ENCODE data around the gene LIME1. TPM values are rescaled to one million over a fixed set of nuclear protein-coding genes. Genes with fewer than 3 reads are reported as not detected.

LIME1 gene, protein sequence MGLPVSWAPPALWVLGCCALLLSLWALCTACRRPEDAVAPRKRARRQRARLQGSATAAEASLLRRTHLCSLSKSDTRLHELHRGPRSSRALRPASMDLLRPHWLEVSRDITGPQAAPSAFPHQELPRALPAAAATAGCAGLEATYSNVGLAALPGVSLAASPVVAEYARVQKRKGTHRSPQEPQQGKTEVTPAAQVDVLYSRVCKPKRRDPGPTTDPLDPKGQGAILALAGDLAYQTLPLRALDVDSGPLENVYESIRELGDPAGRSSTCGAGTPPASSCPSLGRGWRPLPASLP
- total RNA-seq, result 10 to 100 TPM; 24.0 to 93.4 (median 39.0) TPM
- 10 to 100 TPM; 56.2 to 96.6 (median 80.4) TPM for polyA plus RNA-seq
- long read RNA-seq, donor 1, partial matches to known transcripts, result 0 of 2 reads
- long read RNA-seq, donor 1, other reads (novel, unspliced or antisense), result 0 of 2 reads
- long read RNA-seq, donor 2, partial matches to known transcripts, result 0 of 3 reads
- long read RNA-seq, donor 2, other reads (novel, unspliced or antisense), result 0 of 3 reads

DNA sequence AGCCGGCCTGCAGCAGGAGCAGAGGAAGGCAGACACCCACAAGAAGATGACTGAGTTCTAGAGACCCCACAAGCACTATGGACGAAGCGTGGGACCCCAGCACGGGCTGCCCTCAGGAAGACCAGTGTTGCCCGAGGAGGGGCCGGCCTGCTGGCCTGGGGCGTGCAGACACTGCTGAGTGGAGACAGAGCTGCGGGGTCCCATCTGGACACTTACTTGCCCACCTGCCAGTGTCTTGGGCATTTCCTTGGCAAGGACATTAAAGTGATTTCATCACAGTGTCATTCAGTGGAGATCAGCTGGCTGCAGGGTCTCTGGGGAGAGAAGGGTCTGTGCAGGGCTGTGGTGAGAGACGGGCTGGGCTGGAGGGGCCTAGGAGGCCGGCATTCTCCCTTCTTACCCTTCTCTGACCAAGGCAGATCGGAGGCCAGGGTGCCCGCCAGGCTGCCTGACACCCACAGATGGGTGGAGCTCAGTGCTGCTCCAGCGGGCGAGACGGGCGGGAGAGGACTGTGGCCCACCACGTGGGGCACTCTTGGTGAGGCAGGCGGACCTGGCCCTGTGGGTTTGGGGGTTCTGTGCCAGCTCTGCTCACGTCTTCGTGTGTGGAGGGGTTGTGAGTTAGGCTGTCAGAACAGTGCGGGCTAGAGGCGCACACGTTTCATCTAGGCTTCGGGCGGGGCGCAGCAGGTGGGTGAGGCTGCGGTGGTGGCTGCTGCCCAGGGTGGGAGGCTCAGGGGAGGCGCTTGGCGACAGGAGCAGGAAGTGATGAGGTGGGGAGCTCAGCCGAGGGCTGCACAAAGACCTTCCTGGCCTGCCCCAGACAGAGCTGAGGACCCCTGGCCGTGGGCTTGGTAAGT, at the start of gene LIME1:
LIME1 (plus strand) TSS at position 806 of the 860 bp plus-strand sequence. CDS start 886 bp downstream, outside the sequence.
- peaks cover 0 to 19% (median 0%) of the 10 kb centered on the region in 7 donors for H3K27me3 ChIP-seq (replicated peaks in 1 of 7)
- peak within 1 kb of the TSS; percentile 37 to 90 (median 54) for H3K4me3 ChIP-seq
- peak within 1 kb of the TSS in 7 of 8 donors; percentile 44 to 87 (median 84) for H3K27ac ChIP-seq
- TF ChIP-seq POLR2AphosphoS5 (IDR thresholded peaks at IDR 0.05) (peak; percentile 70 to 81 (median 77)), POLR2A (IDR thresholded peaks at IDR 0.05) (no peak)
- H3K9me3 ChIP-seq, result no peaks in the 10 kb centered on the region
- 35 to 56% (median 50%) methylated on average over 17 to 31 of the region's 31 CpGs for WGBS, 5 donors
- peaks cover 0 to 42% (median 32%) of the 10 kb centered on the region in 6 donors for H3K36me3 ChIP-seq
- intact Hi-C loops (cut with DNase I; ENCODE audit: low total_unique reads), result no loop called here
- DNase-seq, result peak; percentile 92
- peaks cover 37 to 68% (median 58%) of the 10 kb centered on the region in 6 donors for H3K4me1 ChIP-seq

DNA sequence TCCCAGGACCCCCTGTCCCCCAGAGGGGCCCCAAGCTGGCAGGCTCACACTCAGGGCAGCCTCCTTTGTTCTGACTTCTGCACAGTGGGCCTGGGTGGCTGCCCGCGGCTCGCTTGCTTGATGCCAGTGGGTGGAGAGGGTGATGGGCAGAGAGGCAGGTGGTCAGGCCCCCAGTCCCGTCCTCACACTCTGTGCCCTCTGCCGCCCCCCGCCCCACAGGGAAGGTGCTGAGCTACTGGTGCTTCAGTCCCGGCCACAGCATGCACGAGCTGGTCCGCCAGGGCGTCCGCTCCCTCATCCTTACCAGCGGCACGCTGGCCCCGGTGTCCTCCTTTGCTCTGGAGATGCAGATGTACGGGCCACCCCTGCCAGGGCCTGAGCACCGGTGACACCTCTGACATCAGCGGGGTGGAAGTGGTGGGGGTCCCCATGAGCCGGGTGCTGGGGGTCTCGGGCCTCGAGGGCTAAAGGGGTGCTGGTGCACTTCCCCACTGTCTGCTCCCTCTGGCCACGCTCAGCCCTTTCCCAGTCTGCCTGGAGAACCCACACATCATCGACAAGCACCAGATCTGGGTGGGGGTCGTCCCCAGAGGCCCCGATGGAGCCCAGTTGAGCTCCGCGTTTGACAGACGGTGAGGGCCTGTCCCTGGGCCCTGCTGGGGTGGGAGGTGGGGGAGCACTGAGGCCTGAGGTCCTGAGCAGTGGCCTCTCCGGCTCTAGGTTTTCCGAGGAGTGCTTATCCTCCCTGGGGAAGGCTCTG, 48.9 kb upstream of the LIME1 start:
- H3K36me3 ChIP-seq, result peaks cover 0 to 11% (median 0%) of the 10 kb centered on the region in 6 donors
- H3K27ac ChIP-seq, result peak overlapping the region; percentile 65 to 90 (median 89)
- peak; percentile 76 for DNase-seq
- no peaks in the 10 kb centered on the region for H3K9me3 ChIP-seq
- H3K27me3 ChIP-seq (replicated peaks in 1 of 7), result peaks cover 0 to 6% (median 0%) of the 10 kb centered on the region in 7 donors
- TF ChIP-seq POLR2AphosphoS5 (IDR thresholded peaks at IDR 0.05) (no peak), POLR2A (IDR thresholded peaks at IDR 0.05) (no peak)
- TF ChIP-seq, protein P1, sequence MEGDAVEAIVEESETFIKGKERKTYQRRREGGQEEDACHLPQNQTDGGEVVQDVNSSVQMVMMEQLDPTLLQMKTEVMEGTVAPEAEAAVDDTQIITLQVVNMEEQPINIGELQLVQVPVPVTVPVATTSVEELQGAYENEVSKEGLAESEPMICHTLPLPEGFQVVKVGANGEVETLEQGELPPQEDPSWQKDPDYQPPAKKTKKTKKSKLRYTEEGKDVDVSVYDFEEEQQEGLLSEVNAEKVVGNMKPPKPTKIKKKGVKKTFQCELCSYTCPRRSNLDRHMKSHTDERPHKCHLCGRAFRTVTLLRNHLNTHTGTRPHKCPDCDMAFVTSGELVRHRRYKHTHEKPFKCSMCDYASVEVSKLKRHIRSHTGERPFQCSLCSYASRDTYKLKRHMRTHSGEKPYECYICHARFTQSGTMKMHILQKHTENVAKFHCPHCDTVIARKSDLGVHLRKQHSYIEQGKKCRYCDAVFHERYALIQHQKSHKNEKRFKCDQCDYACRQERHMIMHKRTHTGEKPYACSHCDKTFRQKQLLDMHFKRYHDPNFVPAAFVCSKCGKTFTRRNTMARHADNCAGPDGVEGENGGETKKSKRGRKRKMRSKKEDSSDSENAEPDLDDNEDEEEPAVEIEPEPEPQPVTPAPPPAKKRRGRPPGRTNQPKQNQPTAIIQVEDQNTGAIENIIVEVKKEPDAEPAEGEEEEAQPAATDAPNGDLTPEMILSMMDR (IDR thresholded peaks at IDR 0.05 in 8 of 11, conservative IDR thresholded peaks at IDR 0.05 in 3 of 11), result no peak
- intact Hi-C loops (cut with DNase I; ENCODE audit: low total_unique reads), result no loop called here
- peaks cover 17 to 94% (median 78%) of the 10 kb centered on the region in 6 donors for H3K4me1 ChIP-seq
- H3K4me3 ChIP-seq, result no peak overlapping the region
- 83 to 89% (median 87%) methylated on average over 14 to 29 of the region's 29 CpGs for WGBS, 5 donors

DNA sequence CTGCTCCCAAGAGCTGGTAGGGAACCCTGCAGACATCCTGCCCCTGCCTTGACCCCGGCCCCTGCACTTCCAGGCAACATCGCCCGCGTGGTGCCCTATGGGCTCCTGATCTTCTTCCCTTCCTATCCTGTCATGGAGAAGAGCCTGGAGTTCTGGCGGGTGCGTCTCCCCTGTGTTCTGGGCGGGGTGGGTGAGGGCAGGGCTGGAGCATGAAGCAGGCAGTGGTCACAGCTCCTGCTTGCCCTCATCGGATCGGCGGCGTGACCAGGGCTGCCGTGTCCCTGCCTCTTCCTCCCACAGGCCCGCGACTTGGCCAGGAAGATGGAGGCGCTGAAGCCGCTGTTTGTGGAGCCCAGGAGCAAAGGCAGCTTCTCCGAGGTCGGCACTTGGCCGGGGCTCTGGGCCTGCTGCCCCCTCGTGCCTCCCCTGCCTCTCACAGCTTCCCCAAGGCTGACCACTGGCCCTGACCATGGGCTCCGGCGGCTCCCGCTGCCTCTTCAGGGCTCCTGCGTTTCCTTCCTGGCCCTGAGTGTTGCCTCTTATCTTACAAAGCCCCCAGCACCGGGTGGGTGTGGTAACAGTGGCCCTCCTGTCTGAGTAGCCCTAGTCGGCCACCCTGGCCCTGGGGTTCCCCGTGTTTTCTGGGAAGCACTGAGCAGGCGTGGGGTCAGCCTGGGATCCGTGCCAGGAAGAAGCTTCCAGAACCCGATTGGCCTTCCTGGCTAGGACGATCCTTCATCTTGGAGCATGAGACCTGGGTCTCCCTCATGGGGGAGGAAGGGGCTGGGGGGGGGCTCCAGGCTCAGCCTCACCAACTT, 48.0 kb upstream of the LIME1 start:
- H3K4me1 ChIP-seq, result peaks cover 15 to 91% (median 72%) of the 10 kb centered on the region in 6 donors
- no peaks in the 10 kb centered on the region for H3K9me3 ChIP-seq
- intact Hi-C loops (cut with DNase I; ENCODE audit: low total_unique reads), result no loop called here
- peaks cover 0 to 15% (median 0%) of the 10 kb centered on the region in 6 donors for H3K36me3 ChIP-seq
- H3K27ac ChIP-seq, result peak overlapping the region; percentile 65 to 90 (median 89)
- H3K4me3 ChIP-seq, result no peak overlapping the region
- TF ChIP-seq, protein P1 (IDR thresholded peaks at IDR 0.05 in 8 of 11, conservative IDR thresholded peaks at IDR 0.05 in 3 of 11), result no peak
- peak; percentile 51 to 78 (median 70) for TF ChIP-seq POLR2AphosphoS5 (IDR thresholded peaks at IDR 0.05)
- no peak for TF ChIP-seq POLR2A (IDR thresholded peaks at IDR 0.05)
- WGBS, 5 donors, result 67 to 86% (median 75%) methylated on average over 25 to 31 of the region's 31 CpGs
- peak; percentile 79 for DNase-seq
- peaks cover 0 to 6% (median 0%) of the 10 kb centered on the region in 7 donors for H3K27me3 ChIP-seq (replicated peaks in 1 of 7)
